AG04450 (cell line): ENCODE measurements around the gene SLC35E2B. TPM values are rescaled to one million over a fixed set of nuclear protein-coding genes. Genes with fewer than 3 reads are reported as not detected.
A peak's percentile ranks its signal among the peaks of the same experiment; 100 is the strongest.

Source experiments
- CTCF ChIA-PET: fragments of 300-600, 350-600 bp; formaldehyde crosslinking; extraction: SDS; loops from one replicate; lab custom pipeline; 2022; ENCODE audit warnings: antibody characterized with exemption, inconsistent platforms; lab: Charles Lee
- POLR2A ChIA-PET: fragments of 350-600 bp; formaldehyde crosslinking; extraction: SDS; loops from one replicate; lab custom pipeline; 2021; ENCODE audit warnings: antibody characterized with exemption, inconsistent platforms; lab: Yijun Ruan, JAX
- DNase-seq: peaks from one replicate; pipeline ENCODE4 v3.0.0-alpha.2; 2011; ENCODE audit warnings: low read depth, low spot score
- H3K27ac ChIP-seq: one replicate; pipeline ENCODE4 v1.5.1; 2012; ENCODE audit warnings: low read depth, low read length, control low read depth
- H3K27me3 ChIP-seq: one replicate; pipeline ENCODE4 v1.6.0; 2012; ENCODE audit warnings: low read length; ENCODE audit not compliant: control insufficient read depth, insufficient read depth
- H3K4me3 ChIP-seq: 2 replicates; pipeline ENCODE4 v1.5.1; 2011; ENCODE audit warnings: mild to moderate bottlenecking, low read depth, low read length, control low read depth
- H3K9me3 ChIP-seq: 2 replicates; pipeline ENCODE4 v1.5.1; 2012; ENCODE audit warnings: low read length; ENCODE audit not compliant: control insufficient read depth, insufficient read depth
- polyA plus RNA-seq: library from polyadenylated mRNA; depleted of rRNA; stranded (reverse); fragments of >200 nt; gene quantifications from 2 replicates; pipeline ENCODE4 v1.2.3, GENCODE V29; 2011
- TF ChIP-seq, protein P1 (sequence below): IDR thresholded peaks from 2 replicates; pipeline ENCODE4 v1.5.1; 2011; ENCODE audit warnings: low read depth, low read length, control low read depth, inconsistent platforms

Gene SLC35E2B
- polyA plus RNA-seq, 1 experiment, result 30.5 TPM

DNA sequence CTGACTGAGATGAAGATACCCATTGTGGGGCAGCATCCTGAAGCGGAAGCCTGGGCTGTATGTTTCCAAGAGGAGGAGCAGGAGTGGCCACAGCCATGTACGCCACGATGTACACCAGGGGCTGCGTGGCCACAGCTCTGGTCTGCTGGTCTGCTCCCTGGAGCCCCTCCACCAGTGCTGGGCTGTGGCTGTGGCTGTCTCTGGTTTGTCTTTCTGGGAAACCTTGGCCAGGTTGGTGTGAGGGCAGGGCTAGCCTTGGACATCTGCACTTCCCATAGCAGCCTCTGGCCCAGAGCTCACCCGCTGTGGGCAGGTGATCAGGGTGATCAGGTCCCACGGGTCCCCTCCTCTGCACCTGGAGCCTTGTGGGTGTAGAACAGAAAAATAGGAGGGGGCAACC lies 74.7 kb downstream of the SLC35E2B start:
- H3K27ac ChIP-seq, result no peak overlapping the region
- no peak overlapping the region for H3K4me3 ChIP-seq
- ChIA-PET POLR2A (no interaction called here), CTCF (no interaction called here)
- no peak for DNase-seq
- TF ChIP-seq, protein P1, sequence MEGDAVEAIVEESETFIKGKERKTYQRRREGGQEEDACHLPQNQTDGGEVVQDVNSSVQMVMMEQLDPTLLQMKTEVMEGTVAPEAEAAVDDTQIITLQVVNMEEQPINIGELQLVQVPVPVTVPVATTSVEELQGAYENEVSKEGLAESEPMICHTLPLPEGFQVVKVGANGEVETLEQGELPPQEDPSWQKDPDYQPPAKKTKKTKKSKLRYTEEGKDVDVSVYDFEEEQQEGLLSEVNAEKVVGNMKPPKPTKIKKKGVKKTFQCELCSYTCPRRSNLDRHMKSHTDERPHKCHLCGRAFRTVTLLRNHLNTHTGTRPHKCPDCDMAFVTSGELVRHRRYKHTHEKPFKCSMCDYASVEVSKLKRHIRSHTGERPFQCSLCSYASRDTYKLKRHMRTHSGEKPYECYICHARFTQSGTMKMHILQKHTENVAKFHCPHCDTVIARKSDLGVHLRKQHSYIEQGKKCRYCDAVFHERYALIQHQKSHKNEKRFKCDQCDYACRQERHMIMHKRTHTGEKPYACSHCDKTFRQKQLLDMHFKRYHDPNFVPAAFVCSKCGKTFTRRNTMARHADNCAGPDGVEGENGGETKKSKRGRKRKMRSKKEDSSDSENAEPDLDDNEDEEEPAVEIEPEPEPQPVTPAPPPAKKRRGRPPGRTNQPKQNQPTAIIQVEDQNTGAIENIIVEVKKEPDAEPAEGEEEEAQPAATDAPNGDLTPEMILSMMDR, result no peak
- no peaks in the 10 kb centered on the region; the same call in 1 of the 2 replicates for H3K9me3 ChIP-seq
- no peaks in the 10 kb centered on the region for H3K27me3 ChIP-seq

GRCh38 chr1:1617516-1617915 lies 75.1 kb downstream of the SLC35E2B start:
- Histone ChIP-seq H3K27ac (no peak overlapping the region), H3K9me3 (no peaks in the 10 kb centered on the region; the same call in 1 of the 2 replicates), H3K4me3 (peak overlapping the region; percentile 93; the same call in 1 of the 2 replicates), H3K27me3 (no peaks in the 10 kb centered on the region)
- TF ChIP-seq, protein P1, result no peak
- CTCF ChIA-PET, result no interaction called here
- no peak for DNase-seq
- POLR2A ChIA-PET, result interaction anchor here (0.6 kb wide), 1 partner anchor 292 kb away, joined by 3 read pairs; no protein-coding TSS in a partner anchor

DNA sequence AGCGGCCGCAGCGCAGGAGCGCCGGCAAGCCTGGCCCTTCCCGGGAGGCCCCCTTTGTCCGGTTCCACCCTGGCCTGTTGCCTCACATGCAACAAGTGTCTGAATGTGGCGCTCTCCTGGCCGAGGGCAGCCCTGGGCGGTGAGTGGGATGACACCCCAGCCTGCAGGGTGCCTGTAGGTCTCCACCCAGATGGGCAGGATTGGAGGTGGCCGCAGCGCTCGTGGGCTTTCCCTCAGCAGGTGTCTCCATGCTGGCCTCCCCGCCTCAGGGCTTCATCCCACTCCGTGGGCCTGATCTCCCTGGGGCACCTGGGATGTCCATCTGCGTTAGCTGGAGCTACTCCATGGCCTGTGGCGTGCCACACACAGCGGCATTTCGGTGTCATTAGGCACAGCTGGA lies 75.8 kb downstream of the SLC35E2B start:
- CTCF ChIA-PET, result no interaction called here
- POLR2A ChIA-PET, result interaction anchor here (0.6 kb wide), 1 partner anchor 292 kb away, joined by 3 read pairs; no protein-coding TSS in a partner anchor
- TF ChIP-seq, protein P1, result no peak
- Histone ChIP-seq H3K9me3 (no peaks in the 10 kb centered on the region; the same call in 1 of the 2 replicates), H3K4me3 (peak overlapping the region; percentile 93), H3K27ac (peak overlapping the region; percentile 39), H3K27me3 (no peaks in the 10 kb centered on the region)
- DNase-seq, result no peak

DNA sequence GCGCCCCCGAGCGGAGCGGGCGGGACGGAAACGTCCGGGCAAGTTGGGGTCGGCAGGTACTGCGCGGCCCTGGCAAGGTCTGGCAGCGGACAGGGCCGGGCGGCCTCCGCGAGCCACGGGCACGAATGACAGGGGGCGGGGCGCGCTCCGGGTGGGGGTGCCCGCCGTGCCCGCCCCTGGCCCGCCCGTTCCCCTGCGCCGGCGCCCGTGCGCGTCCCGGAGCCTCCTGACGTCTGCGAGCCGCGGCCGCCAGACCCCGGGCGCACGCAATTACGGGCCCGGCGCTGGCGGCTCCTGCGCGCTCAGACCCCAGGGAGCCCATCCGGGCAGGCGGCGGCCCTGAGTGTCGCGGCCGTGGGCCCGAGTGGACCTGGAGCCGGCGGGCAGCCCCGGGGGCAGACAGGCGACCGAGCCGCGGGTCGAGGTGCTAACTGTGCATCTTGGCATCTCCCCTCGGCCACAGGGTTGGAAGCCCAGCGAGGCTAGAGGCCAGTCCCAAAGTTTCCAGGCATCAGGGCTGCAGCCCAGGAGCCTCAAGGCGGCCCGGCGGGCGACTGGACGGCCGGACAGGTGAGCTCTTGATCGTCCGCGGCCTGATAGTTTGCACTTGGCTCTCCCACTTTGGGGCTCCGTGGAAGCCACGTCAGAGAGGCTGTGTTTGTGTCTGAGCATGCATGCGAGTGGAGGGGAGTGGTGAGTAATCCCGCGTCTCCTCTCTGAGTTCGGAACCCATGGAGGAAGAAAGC lies 76.4 kb downstream of the SLC35E2B start:
- H3K9me3 ChIP-seq, result no peaks in the 10 kb centered on the region; the same call in 1 of the 2 replicates
- TF ChIP-seq, protein P1, result no peak
- ChIA-PET POLR2A (interaction anchor here (0.9 to 3.0 kb wide), 4 partner anchors 10 to 80 kb away, joined by 3 to 12 read pairs (median 4); partner anchors contain the start of gene MMP23B), CTCF (no interaction called here)
- DNase-seq, result no peak
- peak overlapping the region; percentile 93 for H3K4me3 ChIP-seq
- H3K27me3 ChIP-seq, result no peaks in the 10 kb centered on the region
- H3K27ac ChIP-seq, result peak overlapping the region; percentile 39
